KOPT-K1 (cell line): Measurements from ENCODE around the gene PCMTD2.
A peak's percentile ranks its signal among the peaks of the same experiment; 100 is the strongest.

ENCODE experiments used
- H3K27ac ChIP-seq: fragments of 200-600 bp; sonication (generic); 2 replicates; pipeline ENCODE4 v1.5.1; 2016; ENCODE audit warnings: antibody characterized with exemption, mild to moderate bottlenecking, low read depth, low read length; ENCODE audit not compliant: poor library complexity, severe bottlenecking
- H3K36me3 ChIP-seq: fragments of 200-600 bp; sonication (generic); 2 replicates; pipeline ENCODE4 v1.5.1; 2017; ENCODE audit warnings: antibody characterized with exemption, mild to moderate bottlenecking, low read length, moderate library complexity; ENCODE audit not compliant: insufficient read depth
- H3K9me3 ChIP-seq: fragments of 200-600 bp; sonication (generic); 2 replicates; pipeline ENCODE4 v1.5.1; 2017; ENCODE audit warnings: antibody characterized with exemption, low read length, mild to moderate bottlenecking; ENCODE audit not compliant: insufficient read depth, poor library complexity, severe bottlenecking

PCMTD2 gene

DNA sequence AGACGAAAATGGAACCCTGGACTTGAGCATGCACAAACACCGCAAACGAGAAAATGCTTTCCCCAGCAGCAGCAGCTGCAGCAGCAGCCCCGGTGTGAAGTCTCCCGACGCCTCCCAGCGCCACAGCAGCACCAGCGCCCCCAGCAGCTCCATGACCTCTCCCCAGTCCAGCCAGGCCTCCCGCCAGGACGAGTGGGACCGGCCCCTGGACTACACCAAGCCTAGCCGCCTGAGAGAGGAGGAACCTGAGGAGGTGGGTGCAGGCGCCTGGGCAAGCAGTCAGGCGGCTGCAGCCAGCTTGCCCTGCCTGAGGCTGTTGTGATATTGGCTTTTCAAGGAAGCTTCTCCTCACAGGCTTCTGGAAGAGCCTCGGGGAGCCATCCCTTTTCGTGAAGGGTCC lies 35.8 kb upstream of the PCMTD2 start:
- Histone ChIP-seq H3K27ac (no peak overlapping the region), H3K36me3 (no peaks in the 10 kb centered on the region), H3K9me3 (no peaks in the 10 kb centered on the region)

- no peaks in the 10 kb centered on the region for H3K9me3 ChIP-seq
- H3K36me3 ChIP-seq = no peaks in the 10 kb centered on the region
- no peak overlapping the region for H3K27ac ChIP-seq
Observed at GRCh38 chr20:64220420-64220819, 35.1 kb upstream of the PCMTD2 start.

DNA sequence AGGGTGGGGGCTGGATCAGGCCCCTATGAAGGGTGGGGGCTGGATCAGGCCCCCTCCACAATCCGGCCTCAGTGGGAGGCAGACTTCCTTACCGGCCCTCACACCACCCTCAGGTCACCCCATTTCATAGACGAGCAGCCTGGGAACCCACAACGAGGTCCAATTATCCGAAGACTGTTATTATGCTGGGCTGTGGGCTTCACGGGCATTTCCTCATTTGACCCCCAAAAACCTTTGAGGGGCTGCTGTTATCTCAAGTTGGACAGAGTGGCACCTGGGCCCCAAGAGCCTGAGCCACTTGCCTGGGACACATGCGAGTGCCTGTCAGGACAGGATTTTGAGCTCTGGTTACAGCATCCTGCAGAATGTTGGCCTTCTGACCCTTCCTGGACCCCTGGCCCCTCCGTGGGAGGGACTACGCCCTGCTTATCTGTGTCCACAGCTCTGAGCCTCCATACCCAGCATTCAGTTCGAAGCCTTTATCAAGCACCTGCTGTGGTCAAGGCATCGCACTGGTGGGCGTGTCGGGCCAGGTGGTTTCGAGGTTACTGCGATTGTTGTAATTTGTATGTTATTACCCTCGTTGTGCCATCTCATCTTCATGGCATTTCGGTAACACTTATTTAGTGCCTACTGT lies 34.5 kb upstream of the PCMTD2 start:
- Histone ChIP-seq H3K36me3 (no peaks in the 10 kb centered on the region), H3K9me3 (no peaks in the 10 kb centered on the region), H3K27ac (no peak overlapping the region)

GRCh38 chr20:64222291-64222735 lies 33.2 kb upstream of the PCMTD2 start:
- Histone ChIP-seq H3K27ac (no peak overlapping the region), H3K36me3 (no peaks in the 10 kb centered on the region), H3K9me3 (no peaks in the 10 kb centered on the region)

DNA sequence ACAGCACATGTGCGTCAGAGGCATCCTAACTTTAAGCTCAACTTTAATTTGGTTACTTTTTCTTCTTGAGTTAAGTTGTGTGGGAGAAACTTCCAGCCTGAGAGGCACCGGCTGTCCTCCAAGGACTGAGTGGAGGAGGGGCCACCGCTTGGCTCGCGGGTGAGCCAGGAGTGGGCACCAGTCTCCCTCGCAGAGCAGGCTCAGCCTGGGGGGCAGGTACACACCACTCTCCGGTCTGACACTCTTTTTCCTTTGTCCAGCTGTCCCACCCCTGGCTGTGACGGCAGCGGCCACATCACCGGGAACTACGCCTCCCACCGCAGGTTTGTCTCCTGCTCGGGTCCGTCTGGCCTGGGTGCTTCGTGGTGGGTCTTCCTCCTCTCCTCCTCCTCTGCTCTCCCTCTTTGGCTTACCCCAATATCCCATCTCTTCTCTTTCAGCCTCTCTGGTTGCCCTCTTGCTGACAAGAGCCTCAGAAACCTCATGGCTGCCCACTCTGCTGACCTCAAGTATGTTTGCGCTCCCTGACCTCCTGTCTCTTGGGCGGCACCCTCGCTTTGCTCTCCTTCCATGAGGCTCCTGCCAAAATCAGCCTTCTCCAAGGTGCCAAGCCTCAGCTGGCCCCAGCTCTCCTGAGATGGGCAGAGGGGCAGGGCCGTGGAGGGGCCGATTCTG lies 32.6 kb upstream of the PCMTD2 start:
- Histone ChIP-seq H3K9me3 (no peaks in the 10 kb centered on the region), H3K27ac (peak overlapping the region; percentile 67), H3K36me3 (no peaks in the 10 kb centered on the region)

DNA sequence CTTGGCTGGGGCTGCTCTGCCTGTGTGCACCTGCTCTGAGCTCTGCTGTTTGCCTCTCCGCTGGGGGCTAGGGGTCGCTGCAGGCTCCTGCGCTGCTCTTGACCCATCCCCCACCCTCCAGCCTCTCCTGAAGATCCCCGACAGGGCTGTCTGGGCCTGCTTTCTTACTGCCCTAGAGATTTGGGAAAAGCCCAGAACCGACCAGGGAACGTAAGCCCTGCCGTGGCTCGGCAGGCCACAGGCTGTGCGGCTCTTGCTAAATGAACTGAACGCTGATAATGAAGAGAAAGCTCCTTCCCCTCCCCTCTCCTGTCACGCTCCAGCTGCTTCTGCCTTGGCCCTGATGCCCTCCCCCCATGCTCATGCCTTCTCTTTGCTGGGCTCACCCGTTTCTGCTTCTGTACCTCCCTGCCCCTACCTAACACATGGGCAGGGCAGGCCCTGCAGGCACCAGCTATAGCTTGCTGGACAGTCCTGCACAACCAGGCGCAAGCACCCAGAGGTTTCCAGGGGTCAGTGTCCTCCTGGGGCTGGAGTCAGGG lies 32.0 kb upstream of the PCMTD2 start:
- peak overlapping the region; percentile 67 for H3K27ac ChIP-seq
- H3K9me3 ChIP-seq = no peaks in the 10 kb centered on the region
- no peaks in the 10 kb centered on the region for H3K36me3 ChIP-seq

GRCh38 chr20:64224351-64225170 lies 31.0 kb upstream of the PCMTD2 start:
- peak overlapping the region; percentile 67 for H3K27ac ChIP-seq
- H3K36me3 ChIP-seq = no peaks in the 10 kb centered on the region

DNA sequence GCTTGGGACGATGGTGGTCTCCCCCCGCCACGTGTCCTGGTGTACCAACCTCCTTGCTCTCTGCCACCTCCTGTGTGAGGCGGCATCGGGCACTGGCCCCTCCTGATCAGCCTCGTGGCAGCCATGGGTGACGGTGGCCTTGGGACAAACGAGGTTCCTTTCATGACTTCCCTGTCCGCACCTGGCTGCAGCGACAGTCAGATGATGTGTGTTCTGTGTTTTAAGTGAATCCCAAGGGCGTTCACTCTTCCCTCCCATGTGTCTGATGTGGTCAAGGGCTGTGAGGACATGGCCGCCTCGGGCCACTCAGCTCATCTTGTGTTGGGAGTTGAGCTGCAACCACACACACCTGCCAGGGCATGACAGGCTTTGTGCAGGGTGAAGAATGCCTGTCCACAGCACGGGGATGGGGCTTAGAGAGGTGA lies 30.4 kb upstream of the PCMTD2 start:
- H3K9me3 ChIP-seq = no peaks in the 10 kb centered on the region
- no peaks in the 10 kb centered on the region for H3K36me3 ChIP-seq
- H3K27ac ChIP-seq = peak overlapping the region; percentile 67

More at GRCh38 chr20:64224351-64225170, 31.0 kb upstream of the PCMTD2 start:
- H3K9me3 ChIP-seq = no peaks in the 10 kb centered on the region

- Histone ChIP-seq H3K27ac (peak overlapping the region; percentile 67), H3K36me3 (no peaks in the 10 kb centered on the region), H3K9me3 (no peaks in the 10 kb centered on the region)
Observed at GRCh38 chr20:64225828-64226598, 29.5 kb upstream of the PCMTD2 start.

GRCh38 chr20:64226686-64227580 lies 28.6 kb upstream of the PCMTD2 start:
- Histone ChIP-seq H3K27ac (peak overlapping the region; percentile 67), H3K36me3 (no peaks in the 10 kb centered on the region), H3K9me3 (no peaks in the 10 kb centered on the region)

- no peaks in the 10 kb centered on the region for H3K9me3 ChIP-seq
- no peak overlapping the region for H3K27ac ChIP-seq
- H3K36me3 ChIP-seq = no peaks in the 10 kb centered on the region
Observed at GRCh38 chr20:64228086-64228653, 27.4 kb upstream of the PCMTD2 start.

DNA sequence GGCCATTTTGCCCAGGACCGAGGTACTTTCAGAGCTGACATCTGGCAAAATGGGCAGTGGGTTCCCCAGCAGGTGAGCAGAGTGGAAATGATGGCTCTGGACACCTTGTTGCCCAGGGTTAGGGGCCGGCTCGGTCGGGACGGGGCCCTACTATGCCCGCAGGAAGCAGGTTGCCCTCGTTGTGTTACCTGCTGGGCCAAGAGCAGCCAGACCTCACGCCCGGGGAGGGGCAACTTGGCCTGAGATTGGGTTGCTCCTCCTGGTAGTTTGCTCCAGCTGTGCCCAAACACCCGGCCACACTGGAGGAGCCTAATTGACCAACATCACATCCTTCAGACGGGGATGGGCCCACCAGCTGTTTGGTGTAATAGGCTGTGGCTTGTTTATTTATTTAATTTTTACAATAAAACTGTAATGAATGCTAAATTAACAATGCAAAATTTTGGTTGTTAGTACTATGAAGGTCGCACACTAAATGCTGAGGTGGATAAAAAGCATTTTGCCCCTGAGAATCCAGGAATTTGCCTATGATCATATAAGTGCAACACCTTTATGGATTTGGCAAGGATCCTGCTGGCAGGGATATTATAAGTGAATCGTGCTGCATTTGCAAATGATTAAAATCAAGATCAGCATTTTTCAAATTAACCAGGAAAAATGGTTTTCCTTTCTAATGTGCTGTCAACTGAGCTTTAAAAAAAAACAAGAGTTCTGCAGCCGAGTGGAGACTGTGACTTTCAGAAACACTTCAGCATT lies 26.6 kb upstream of the PCMTD2 start:
- H3K27ac ChIP-seq = no peak overlapping the region
- no peaks in the 10 kb centered on the region for H3K36me3 ChIP-seq
- no peaks in the 10 kb centered on the region for H3K9me3 ChIP-seq

- Histone ChIP-seq H3K27ac (no peak overlapping the region), H3K36me3 (no peaks in the 10 kb centered on the region), H3K9me3 (no peaks in the 10 kb centered on the region)
Observed at GRCh38 chr20:64229507-64230061, 26.0 kb upstream of the PCMTD2 start.
